GM19467 (cell line): Measurements from ENCODE around the gene KIF26B.

Experiments
- ATAC-seq: cut with Tn5 transposase; IDR thresholded peaks from one replicate; pipeline ENCODE4 v1.9.1; 2021; ENCODE audit warnings: mild to moderate bottlenecking, moderate library complexity; ENCODE audit not compliant: unreplicated experiment

The KIF26B gene

GRCh38 chr1:245484176-245484575, 329.4 kb downstream of the KIF26B start:
- ATAC-seq, result no peak

GRCh38 chr1:245485996-245486395, 331.2 kb downstream of the KIF26B start:
- ATAC-seq, result no peak

DNA sequence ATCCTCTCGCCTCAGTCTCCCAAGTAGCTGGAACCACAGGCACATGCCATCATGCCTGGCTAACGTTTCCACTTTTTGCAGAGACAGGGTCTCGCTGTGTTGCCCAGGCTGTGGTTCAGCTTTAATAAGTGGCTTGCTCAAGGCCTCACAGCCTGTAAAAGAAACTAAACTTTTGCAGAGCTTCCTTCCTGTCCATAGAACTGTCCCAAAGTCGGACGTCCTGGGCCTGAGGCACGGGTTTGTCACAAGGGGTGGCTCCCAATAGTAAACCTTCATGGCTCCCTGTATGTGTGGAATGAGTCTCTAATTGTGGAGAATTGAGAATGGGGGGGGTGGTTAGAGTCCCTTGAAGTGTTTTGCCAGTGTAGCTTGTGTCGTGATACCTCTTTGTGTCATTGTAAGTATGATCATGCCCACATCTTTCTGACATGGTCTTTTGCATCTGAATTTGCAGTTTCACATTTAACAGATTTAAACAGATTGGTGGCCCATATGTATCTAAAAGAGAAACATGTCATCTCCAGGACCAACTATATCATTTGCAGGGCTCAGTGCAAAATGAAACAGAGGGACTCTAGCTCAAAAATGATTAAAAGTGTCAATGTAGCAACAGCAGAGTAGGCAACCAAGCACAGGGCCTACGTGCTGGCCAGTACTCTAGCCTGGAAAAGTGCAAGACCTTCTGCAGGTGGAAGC, 332.1 kb downstream of the KIF26B start:
- ATAC-seq, result no peak

- no peak for ATAC-seq
Observed at GRCh38 chr1:245488346-245489129, 333.8 kb downstream of the KIF26B start.

GRCh38 chr1:245489838-245490237, 335.1 kb downstream of the KIF26B start:
- ATAC-seq, result no peak

DNA sequence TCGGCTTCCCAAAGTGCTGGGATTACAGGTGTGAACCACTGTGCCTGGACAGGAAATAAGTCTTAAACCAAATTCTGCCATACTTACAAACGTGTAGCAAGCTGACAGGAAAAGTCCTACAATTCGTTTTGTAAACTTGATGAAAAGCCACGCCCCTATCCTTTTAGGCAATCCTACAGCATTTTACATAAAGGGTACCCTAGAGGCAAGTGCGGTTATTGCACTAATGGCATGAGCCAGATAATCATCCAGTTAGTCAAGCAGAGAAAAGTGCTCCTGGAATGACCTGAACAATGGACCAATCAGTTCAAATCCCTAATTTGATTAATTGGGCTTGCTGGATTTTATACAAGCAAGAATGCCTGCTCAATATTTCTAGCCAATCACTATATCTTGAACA, 338.2 kb downstream of the KIF26B start:
- no peak for ATAC-seq

GRCh38 chr1:245495681-245496080, 340.9 kb downstream of the KIF26B start:
- no peak for ATAC-seq

GRCh38 chr1:245500546-245500945, 345.8 kb downstream of the KIF26B start:
- no peak for ATAC-seq

DNA sequence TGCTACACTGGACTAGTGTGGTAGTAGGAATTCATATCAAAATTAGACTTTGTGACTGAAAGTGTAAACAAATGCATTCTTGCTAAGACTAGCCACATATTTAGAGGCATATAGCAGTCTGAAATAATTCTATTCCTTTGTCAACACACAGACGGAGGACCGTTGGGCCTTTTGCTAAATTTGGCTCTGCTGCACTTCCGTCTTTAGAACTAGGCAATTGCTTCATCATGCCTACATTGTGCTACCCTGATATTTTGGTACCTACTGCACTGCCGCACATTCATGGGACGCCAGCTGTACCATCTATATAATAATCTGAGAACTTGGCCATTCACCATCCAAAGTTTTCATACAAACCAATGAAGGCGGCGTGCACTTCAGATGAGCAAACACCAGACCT, 346.8 kb downstream of the KIF26B start:
- no peak for ATAC-seq

GRCh38 chr1:245503548-245503947, 348.8 kb downstream of the KIF26B start:
- no peak for ATAC-seq

DNA sequence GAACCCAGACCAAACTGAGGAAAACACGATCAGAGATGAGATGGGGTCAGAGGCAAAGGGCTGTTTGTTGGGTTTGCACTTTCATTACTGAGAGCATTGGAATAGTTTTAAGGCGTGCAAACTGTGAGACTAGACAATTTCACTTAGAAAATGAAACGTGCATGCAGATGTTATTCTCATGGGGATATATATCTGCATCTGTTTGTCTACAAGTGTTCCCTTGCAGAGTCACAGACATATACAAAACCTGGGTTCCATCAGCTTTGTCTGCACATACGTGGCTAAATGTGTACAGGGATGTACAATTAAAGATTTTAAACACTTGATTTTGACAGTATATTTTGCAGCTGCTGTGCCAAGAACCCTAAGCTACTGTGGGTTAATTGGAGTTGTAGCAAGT, 355.4 kb downstream of the KIF26B start:
- no peak for ATAC-seq

DNA sequence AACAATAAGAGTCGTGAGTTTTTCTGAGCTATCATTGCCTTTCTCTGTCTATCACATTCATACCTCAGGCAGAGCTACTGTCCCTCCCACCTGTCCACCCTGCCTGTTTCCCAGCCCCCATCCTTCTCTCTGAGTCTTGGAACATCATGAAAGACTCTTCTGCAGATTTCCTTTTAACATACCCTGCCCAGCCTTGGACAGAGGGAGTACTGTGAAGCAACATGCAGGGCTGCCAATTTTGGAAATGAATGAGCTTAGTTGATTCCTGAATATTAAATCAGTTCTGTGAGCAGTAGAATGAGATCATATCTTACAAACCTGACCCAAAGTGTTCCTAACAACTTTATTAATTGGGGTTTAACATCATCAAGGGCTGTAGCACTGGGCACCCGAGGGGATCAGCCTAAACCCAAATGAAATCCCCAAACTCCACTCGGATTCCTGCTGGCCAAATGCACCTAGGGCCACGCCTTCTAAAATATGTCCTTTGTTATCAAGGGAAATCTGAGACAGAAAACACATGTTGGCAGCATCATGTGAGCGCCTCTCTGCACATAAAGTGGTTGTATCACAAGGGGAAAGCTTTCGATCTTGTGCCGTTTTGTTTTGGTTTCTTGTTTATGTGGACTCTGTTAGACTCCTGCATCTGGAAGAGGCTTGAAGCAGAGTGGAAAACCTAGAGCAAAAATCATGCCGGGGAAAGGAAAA, 357.6 kb downstream of the KIF26B start:
- ATAC-seq, result no peak

DNA sequence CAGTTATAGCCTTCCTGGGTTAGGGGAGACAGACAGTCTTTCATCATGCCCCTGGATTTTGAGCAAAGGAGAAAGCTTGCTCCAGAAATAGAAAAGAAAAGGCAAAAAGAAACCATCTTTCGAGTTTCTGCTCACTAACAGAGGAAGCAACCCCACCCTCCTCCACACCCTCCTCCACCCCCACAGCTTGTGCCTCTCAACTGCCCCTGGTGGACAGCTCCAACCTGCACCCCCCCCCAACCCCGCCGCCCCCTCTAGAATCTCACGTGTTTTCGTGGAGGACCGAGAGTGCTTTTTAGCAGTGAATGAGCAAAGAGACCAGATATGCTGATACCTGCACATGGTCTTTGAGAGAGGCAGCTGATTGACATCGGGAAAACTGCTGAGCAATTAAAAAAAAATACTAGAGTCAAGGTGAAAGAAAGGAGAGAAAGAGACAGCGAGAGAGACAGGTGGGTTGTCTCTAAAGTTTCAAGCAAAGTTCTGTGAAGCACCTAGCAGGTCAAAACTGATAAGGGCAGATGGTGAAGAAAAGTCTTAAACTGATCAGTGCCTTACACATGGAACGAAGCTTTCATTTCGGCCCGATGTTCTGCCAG, 358.3 kb downstream of the KIF26B start:
- no peak for ATAC-seq

GRCh38 chr1:245516284-245516759, 361.5 kb downstream of the KIF26B start:
- no peak for ATAC-seq

GRCh38 chr1:245520611-245521010, 365.8 kb downstream of the KIF26B start:
- ATAC-seq, result no peak

GRCh38 chr1:245526141-245526540, 371.4 kb downstream of the KIF26B start:
- no peak for ATAC-seq

DNA sequence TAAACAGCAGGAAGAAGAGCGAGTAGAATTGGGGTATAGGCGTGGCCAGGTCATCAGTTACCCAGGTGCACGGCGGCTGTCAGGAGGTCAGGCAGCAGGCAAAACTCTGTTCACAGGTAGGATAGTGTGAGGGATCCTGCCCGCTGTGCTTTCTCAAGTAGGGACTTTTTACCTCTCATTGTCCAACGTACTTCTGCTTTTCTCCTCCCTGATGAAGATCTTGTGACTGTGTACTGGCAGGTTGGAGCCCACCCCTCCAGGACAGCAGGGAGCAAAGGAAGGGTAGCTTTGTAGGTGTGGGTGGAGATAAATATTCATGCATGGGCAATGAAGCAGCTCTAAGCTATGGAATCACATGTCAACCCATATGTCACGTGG, 373.5 kb downstream of the KIF26B start:
- no peak for ATAC-seq

GRCh38 chr1:245530937-245531336, 376.2 kb downstream of the KIF26B start:
- no peak for ATAC-seq

- no peak for ATAC-seq
Observed at GRCh38 chr1:245537992-245538391, 383.2 kb downstream of the KIF26B start.

DNA sequence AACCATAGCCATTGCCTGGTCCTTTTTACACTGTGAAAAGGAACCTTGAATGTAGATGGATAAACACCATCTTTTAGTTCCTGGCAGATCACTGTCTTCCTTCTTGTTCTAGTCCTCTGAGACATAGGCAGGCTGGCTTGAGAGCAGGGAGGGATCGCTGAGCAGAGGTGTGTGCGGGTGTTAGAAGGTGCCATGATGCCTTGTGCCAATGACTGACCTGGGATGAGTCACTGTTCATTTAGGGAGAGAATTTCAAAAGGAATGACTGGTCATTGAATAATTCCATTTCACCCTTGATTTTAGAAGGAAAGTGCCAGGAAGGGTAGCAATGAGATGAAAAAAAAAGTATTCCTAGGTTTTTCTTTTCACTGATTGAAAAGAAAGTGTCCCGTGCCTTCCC, 383.9 kb downstream of the KIF26B start:
- no peak for ATAC-seq

- ATAC-seq, result no peak
Observed at GRCh38 chr1:245541369-245541768, 386.6 kb downstream of the KIF26B start.
